ENCODE measurements around the gene DLX6. TPM values are rescaled to one million over a fixed set of nuclear protein-coding genes. Genes with fewer than 3 reads are reported as not detected.

The DLX6 gene
- total and polyA plus RNA-seq, 7 donors: 0.09 to 0.16 (median 0.14) TPM; not detected in 4

DNA sequence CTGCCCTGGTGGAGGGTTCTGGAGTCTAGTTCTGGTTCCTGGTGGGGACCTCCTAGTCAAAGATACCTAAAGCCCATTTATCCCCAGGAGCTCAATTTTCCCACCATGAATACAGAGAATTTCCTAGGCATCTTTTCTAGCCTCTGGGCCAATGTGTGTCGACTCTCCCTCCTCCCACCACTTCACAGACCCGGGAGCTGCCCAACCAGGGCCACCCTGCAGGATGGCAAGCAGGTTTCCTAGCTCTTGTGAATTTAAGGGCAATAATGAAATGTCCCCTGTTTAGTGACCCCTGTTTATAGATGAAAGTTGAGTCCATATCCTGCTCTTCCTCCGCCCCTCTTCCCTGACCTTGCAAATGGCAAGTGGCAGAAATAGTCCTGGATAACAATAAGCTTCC is 9.9 kb downstream of the DLX6 start:
- H3K27me3 ChIP-seq: peaks cover 51 to 100% (median 97%) of the 10 kb centered on the region in 3 donors
- intact Hi-C loops (cut with DNase I): no loop called here

DNA sequence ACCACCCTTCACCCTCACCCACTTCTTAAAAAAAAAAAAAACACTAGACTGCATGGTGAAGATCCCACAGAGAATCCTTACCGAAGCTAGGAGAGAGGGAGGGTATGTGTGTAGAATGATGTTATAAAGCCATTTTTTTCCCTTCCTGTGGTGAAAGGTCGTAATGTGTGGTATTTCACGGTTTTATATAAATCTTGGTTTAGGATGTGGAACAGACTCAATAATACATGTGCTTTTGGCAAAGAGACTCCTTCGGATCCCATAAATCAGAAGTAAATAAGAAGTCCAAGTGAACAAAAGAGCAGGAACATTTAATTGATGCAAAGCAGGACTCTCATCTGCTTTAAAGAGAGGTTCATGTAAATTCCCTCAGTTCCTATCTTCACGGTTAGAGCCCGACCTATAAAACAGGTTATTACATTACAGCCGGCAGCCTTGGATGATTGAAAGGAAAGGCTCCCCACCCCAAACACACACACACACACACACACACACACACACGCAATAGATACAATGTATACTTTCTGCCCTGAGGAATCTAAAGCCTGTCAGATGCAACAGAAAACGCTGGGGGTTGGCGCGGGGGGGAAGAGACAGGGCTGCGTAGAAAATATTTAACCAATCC is 10.5 kb downstream of the DLX6 start:
- DNase-seq: no peak
- H3K4me1 ChIP-seq: peaks cover 0 to 30% (median 23%) of the 10 kb centered on the region in 4 donors
- TF ChIP-seq POLR2AphosphoS5 (IDR thresholded peaks at IDR 0.05): no peak
- TF ChIP-seq, protein P1, sequence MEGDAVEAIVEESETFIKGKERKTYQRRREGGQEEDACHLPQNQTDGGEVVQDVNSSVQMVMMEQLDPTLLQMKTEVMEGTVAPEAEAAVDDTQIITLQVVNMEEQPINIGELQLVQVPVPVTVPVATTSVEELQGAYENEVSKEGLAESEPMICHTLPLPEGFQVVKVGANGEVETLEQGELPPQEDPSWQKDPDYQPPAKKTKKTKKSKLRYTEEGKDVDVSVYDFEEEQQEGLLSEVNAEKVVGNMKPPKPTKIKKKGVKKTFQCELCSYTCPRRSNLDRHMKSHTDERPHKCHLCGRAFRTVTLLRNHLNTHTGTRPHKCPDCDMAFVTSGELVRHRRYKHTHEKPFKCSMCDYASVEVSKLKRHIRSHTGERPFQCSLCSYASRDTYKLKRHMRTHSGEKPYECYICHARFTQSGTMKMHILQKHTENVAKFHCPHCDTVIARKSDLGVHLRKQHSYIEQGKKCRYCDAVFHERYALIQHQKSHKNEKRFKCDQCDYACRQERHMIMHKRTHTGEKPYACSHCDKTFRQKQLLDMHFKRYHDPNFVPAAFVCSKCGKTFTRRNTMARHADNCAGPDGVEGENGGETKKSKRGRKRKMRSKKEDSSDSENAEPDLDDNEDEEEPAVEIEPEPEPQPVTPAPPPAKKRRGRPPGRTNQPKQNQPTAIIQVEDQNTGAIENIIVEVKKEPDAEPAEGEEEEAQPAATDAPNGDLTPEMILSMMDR (IDR thresholded peaks at IDR 0.05): no peak
- no peak for TF ChIP-seq POLR2A (IDR thresholded peaks at IDR 0.05)
- no peak for TF ChIP-seq EP300 (IDR thresholded peaks at IDR 0.05)
- intact Hi-C loops (cut with DNase I): no loop called here
- H3K4me3 ChIP-seq: no peak overlapping the region
- no peaks in the 10 kb centered on the region for H3K9me3 ChIP-seq
- H3K27ac ChIP-seq: no peak overlapping the region
- peaks cover 56 to 100% (median 97%) of the 10 kb centered on the region in 3 donors for H3K27me3 ChIP-seq
- H3K36me3 ChIP-seq: no peaks in the 10 kb centered on the region
- 4 to 5% methylated on average over 12 of the region's 12 CpGs for WGBS, 2 donors

More for the DNA sequence above, 9.9 kb downstream of the DLX6 start:
- Histone ChIP-seq H3K27ac (no peak overlapping the region), H3K9me3 (no peaks in the 10 kb centered on the region), H3K4me3 (no peak overlapping the region), H3K36me3 (no peaks in the 10 kb centered on the region), H3K4me1 (peaks cover 0 to 28% (median 21%) of the 10 kb centered on the region in 4 donors)
- DNase-seq: no peak
- no peak for TF ChIP-seq EP300 (IDR thresholded peaks at IDR 0.05)
- TF ChIP-seq POLR2AphosphoS5 (IDR thresholded peaks at IDR 0.05): no peak
- TF ChIP-seq POLR2A (IDR thresholded peaks at IDR 0.05): no peak
- TF ChIP-seq, protein P1 (IDR thresholded peaks at IDR 0.05): no peak
- WGBS, 2 donors: 13 to 16% methylated on average over 3 of the region's 3 CpGs

GRCh38 chr7:97016381-97017191 is 11.2 kb downstream of the DLX6 start:
- DNase-seq: no peak
- TF ChIP-seq POLR2AphosphoS5 (IDR thresholded peaks at IDR 0.05): no peak
- TF ChIP-seq EP300 (IDR thresholded peaks at IDR 0.05): no peak
- TF ChIP-seq, protein P1 (IDR thresholded peaks at IDR 0.05): no peak
- no peak for TF ChIP-seq POLR2A (IDR thresholded peaks at IDR 0.05)
- Histone ChIP-seq H3K36me3 (no peaks in the 10 kb centered on the region), H3K9me3 (no peaks in the 10 kb centered on the region), H3K4me1 (peaks cover 0 to 37% (median 31%) of the 10 kb centered on the region in 4 donors), H3K4me3 (no peak overlapping the region), H3K27ac (no peak overlapping the region), H3K27me3 (peaks cover 57 to 100% (median 98%) of the 10 kb centered on the region in 3 donors)
- WGBS, 2 donors: 2 to 5% methylated on average over 55 of the region's 55 CpGs
- intact Hi-C loops (cut with DNase I): no loop called here

DNA sequence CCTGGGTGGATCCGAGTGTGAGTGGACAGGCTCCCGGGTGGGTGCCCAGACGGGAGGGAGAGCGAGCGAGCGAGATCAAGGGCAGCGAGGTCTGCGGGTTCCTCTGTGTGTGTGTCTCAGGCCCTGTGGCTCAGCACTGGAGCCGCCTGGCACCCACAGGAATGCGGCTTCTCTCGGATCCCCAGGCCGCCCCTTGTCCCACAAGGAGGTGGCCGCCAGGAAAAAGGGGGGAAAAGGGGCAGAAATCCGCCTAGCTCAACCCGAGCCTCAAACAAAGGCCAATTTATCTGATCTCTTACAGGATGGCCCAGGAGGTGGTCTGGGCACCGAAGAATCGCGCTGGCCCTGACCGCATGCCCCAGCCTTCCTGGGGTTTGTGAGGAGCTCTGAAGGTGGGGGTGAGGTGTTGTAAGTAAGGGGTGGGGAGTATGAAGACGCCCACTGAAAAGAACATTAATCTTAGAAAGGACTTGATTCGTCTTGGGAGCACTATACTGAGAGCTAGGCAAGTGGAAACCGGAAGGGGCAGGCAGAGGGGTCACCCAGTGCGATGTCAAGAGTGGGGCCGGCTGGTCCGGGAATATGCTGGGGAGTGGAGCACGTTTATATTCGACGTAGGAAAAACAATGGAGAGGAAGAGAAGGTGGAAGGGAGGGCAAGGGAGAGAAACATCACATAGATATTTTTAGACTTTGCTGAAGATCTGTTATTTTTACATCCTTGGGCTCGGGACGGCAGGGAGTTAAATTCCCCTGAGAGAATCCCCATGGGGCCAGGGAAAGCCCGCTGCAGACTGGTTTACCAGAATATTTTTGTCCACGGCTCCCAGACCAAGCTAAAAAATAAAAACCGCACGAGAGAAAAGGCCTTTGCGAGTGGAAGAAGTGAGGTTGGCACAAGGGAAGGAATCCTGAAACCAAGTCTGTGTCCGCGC is 12.1 kb downstream of the DLX6 start:
- WGBS, 2 donors: 5 to 14% methylated on average over 37 of the region's 37 CpGs
- Histone ChIP-seq H3K36me3 (no peaks in the 10 kb centered on the region), H3K9me3 (no peaks in the 10 kb centered on the region), H3K4me1 (peaks cover 0 to 44% (median 32%) of the 10 kb centered on the region in 4 donors), H3K4me3 (no peak overlapping the region), H3K27ac (no peak overlapping the region), H3K27me3 (peaks cover 57 to 100% (median 98%) of the 10 kb centered on the region in 3 donors)
- intact Hi-C loops (cut with DNase I): no loop called here
- no peak for DNase-seq
- TF ChIP-seq POLR2AphosphoS5 (IDR thresholded peaks at IDR 0.05) (no peak), EP300 (IDR thresholded peaks at IDR 0.05) (no peak), POLR2A (IDR thresholded peaks at IDR 0.05) (no peak)
- TF ChIP-seq, protein P1 (IDR thresholded peaks at IDR 0.05): no peak
